ENCODE measurements around the gene NBAS. TPM values are rescaled to one million over a fixed set of nuclear protein-coding genes. Genes with fewer than 3 reads are reported as not detected.

The NBAS gene
- total and polyA plus RNA-seq, 2 of the 4 experiments (the other 2 are of a cell fraction): 22.3 to 105 TPM

DNA sequence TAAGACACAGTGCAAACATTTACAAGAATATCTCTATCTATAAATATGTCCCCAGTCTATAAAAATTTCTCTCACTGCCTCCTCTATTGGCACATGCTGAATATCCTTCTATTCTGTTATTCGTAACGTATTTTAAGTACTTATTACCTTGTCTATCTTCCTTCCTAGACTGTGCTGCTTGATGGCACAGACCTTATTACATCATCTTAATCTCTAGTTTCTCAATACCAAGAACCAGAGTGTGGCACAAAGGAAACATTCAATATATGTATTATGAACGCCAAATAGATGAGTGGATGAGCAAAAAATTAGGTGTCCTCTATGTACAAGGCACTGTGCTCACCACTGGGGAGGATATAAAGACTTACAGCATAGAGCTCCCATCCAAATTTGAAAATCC is 282.8 kb downstream of the NBAS start:
- no peak overlapping the region for H2AFZ ChIP-seq (replicated peaks; ENCODE audit: low read length, poor library complexity)
- H3K4me1 ChIP-seq (ENCODE audit: control insufficient read depth, insufficient read depth, low read length): no peaks in the 10 kb centered on the region
- no TSS peak for BruUV-seq (replicated peaks)
- H3K9me1 ChIP-seq (ENCODE audit: insufficient read depth, low read length): no peaks in the 10 kb centered on the region
- no peak overlapping the region for H4K91ac ChIP-seq (ENCODE audit: insufficient read depth, low read depth, low read length)
- H3K9me3 ChIP-seq (ENCODE audit: control insufficient read depth, insufficient read depth, low read length): no peaks in the 10 kb centered on the region
- no peak overlapping the region for H2BK5ac ChIP-seq (ENCODE audit: low read depth, low read length, poor library complexity, severe bottlenecking)
- no peak overlapping the region for H3K14ac ChIP-seq (replicated peaks; ENCODE audit: low read depth, low read length)
- H3K4ac ChIP-seq (ENCODE audit: low read depth, low read length): no peak overlapping the region
- H4K8ac ChIP-seq (ENCODE audit: low read depth in 2 of 2, low read length in 2 of 2): no peak overlapping the region
- in situ Hi-C loops (cut with MboI; ENCODE audit: low sequenced_read_pairs) (no loop called here), intact Hi-C loops (cut with micrococcal nuclease) (no loop called here), dilution Hi-C loops (cut with HindIII; ENCODE audit: low sequenced_read_pairs, unreplicated experiment) (no loop called here)
- ChIA-PET POLR2A (ENCODE audit: unreplicated experiment) (no interaction called here), CTCF (interaction anchor here (0.7 kb wide), 1 partner anchor 188 kb away, joined by 4 read pairs; no protein-coding TSS in a partner anchor)
- ATAC-seq (ENCODE audit: low read depth): no peak
- H2AK9ac ChIP-seq (replicated peaks; ENCODE audit: low read depth, low read length, poor library complexity): no peak overlapping the region
- no peak overlapping the region for H4K5ac ChIP-seq (ENCODE audit: low read depth, low read length)
- H2BK20ac ChIP-seq (ENCODE audit: low read depth, low read length): no peak overlapping the region
- H2BK120ac ChIP-seq (ENCODE audit: low read depth, low read length): no peak overlapping the region
- H3K36me3 ChIP-seq (ENCODE audit: control insufficient read depth, insufficient read depth, low read length): peaks cover 9% of the 10 kb centered on the region; the same call in 1 of the 2 replicates
- H2BK15ac ChIP-seq (ENCODE audit: low read depth, low read length): no peak overlapping the region
- no peak overlapping the region for H3K4me3 ChIP-seq (ENCODE audit: insufficient read depth, low read depth, low read length)
- H2AK5ac ChIP-seq (ENCODE audit: low read depth, low read length): no peak overlapping the region
- no peak overlapping the region for H3K9ac ChIP-seq (ENCODE audit: low read depth, low read length)
- no peak for DNase-seq
- H3K27me3 ChIP-seq (ENCODE audit: control insufficient read depth, insufficient read depth, low read length): no peaks in the 10 kb centered on the region
- H3K23ac ChIP-seq (ENCODE audit: low read depth, low read length): no peak overlapping the region
- H3K56ac ChIP-seq (ENCODE audit: extremely low read depth, insufficient read depth, low read length): no peak overlapping the region
- no peak overlapping the region for H3K4me2 ChIP-seq (ENCODE audit: low read depth, low read length)
- peaks cover 0 to 3% of the 10 kb centered on the region in 2 experiments; a peak in 2 of 4 replicates for H3K79me1 ChIP-seq (ENCODE audit: low read depth in 1 of 2, low read length in 2 of 2)
- no peaks in the 10 kb centered on the region for H4K20me1 ChIP-seq (ENCODE audit: insufficient read depth, low read length)
- whole genome bisulfite sequencing, 2 experiments (ENCODE audit: extremely low coverage in 2 of 2, insufficient read length in 1 of 2): 90% methylated on average over 2 of the region's 3 CpGs; no CpG with 5 or more reads in 1 of the 2 experiments
- TF ChIP-seq CEBPB (IDR thresholded peaks at IDR 0.05; ENCODE audit: low read depth, low read length): peak; percentile 75
- TF ChIP-seq FOS (IDR thresholded peaks at IDR 0.05; ENCODE audit: low read depth, low read length): no peak
- H3K27ac ChIP-seq (ENCODE audit: insufficient read depth, low read length): no peak overlapping the region
- H3K18ac ChIP-seq (ENCODE audit: low read depth, low read length): no peak overlapping the region

Measured in IMR-90 (cell line).